Retinal pigment epithelial cell (primary cell): ENCODE measurements around the gene PARP3.

ENCODE experiments used
- DNase-seq: peaks from one replicate; pipeline ENCODE4 v3.0.0-alpha.2; 2010; ENCODE audit warnings: low read depth
- H3K4me3 ChIP-seq: 2 replicates; pipeline ENCODE4 v1.5.1; 2011; ENCODE audit warnings: mild to moderate bottlenecking, low read length, control low read depth, moderate library complexity
- CTCF ChIP-seq: conservative IDR thresholded peaks from 2 replicates; pipeline ENCODE4 v1.5.1; 2011; ENCODE audit warnings: low read depth, low read length, control low read depth, inconsistent platforms

Gene PARP3

DNA sequence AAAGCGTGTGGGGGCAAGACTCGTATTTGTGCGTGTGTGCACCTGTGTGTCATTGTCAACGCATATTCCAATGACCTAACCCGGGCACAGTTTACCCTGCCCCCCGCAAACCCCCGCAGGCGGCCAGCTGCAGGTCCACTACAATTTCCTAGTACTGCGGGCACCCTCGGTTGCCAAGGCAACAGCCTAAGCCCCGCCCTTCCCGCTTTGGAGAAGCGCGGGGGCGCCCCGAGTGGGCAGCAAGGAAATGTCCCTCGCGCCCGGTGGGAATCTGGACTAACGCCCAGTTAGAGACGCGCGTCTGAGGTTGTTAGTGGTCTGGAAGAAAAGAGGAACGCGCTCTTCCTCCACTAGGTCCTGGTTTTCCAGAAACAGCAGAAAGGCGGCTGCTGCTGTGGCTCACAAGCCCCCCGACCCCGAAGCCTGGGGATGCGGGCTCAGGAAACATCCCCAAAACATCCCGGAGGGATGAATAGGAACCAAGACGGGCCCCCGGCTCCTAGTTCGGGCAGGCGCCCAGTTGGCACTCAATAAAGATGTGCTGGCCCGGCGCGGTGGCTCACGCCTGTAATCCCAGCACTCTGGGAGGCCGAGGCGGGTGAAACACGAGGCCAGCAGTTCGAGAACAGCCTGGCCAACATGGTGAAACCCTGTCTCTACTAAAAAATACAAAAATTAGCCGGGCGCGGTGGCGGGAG lies 33.8 kb downstream of the PARP3 start:
- DNase-seq: no peak
- peak; percentile 18 for TF ChIP-seq CTCF
- H3K4me3 ChIP-seq: peak overlapping the region; percentile 70

GRCh38 chr3:51977446-51978142 lies 35.4 kb downstream of the PARP3 start:
- H3K4me3 ChIP-seq: no peak overlapping the region
- TF ChIP-seq CTCF: no peak
- no peak for DNase-seq

GRCh38 chr3:51978143-51978502 lies 36.0 kb downstream of the PARP3 start:
- no peak for DNase-seq

DNA sequence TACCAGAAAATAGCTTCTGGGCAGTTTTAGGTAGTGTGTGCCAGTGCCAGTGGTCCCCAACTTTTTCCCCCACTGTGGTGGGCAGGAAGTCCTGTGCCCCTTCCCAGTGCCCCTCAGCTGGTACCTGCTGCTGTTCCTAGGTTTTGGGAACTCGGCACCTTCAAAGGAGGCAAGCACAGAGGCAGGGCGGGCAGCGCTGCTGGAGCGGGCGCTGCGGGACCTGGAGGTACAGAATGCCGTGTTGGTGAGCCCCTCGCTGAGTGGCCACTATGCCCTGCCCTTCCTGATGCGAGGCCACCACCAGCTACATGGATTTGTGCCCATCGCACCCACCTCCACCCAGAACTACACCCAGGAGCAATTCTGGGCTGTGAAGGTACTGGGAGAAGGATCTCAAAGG lies 38.1 kb downstream of the PARP3 start:
- DNase-seq: no peak
- H3K4me3 ChIP-seq: no peak overlapping the region
- TF ChIP-seq CTCF: no peak

More at GRCh38 chr3:51978143-51978502, 36.0 kb downstream of the PARP3 start:
- no peak for TF ChIP-seq CTCF
- no peak overlapping the region for H3K4me3 ChIP-seq

DNA sequence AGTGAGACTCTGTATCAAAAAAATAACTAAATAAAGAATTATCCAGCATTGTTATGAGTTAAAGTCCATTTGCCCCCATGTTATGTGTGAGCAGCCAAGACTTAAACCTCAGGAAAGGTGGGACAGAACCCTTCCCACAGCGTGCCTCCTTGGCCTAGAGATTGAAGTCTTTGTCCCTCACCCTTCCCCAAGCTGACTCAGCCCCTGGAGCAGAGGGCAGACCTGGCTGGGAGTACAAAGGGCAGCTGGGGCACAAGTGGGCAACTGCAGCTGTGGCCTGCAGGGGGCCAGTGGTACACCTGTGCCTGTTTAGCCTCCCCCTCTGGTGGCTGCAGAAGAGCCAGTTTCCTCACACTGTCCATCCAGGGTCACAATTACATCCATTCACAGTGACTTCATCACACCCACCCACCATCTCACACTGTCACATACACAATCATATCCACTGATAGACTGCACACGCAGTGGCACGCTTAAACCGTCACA lies 40.2 kb downstream of the PARP3 start:
- peak; percentile 73 for TF ChIP-seq CTCF
- no peak for DNase-seq
- peak overlapping the region; percentile 49 for H3K4me3 ChIP-seq

GRCh38 chr3:51982838-51983577 lies 40.8 kb downstream of the PARP3 start, which contains the start of gene ACY1:
TSS of gene ACY1 (plus strand) at chr3:51983535. CDS start at chr3:51984065, 530 bp downstream.
- DNase-seq: peak; percentile 78
- TF ChIP-seq CTCF: no peak
- H3K4me3 ChIP-seq: peak within 1 kb of the TSS; percentile 49
